Measurements from ENCODE around the gene SERINC2. TPM values are rescaled to one million over a fixed set of nuclear protein-coding genes. Genes with fewer than 3 reads are reported as not detected.

Gene SERINC2
- polyA plus RNA-seq, 1 donor (not counting 4 experiments of a cell fraction or from before 2014, with no cell fraction given): 171 TPM

DNA sequence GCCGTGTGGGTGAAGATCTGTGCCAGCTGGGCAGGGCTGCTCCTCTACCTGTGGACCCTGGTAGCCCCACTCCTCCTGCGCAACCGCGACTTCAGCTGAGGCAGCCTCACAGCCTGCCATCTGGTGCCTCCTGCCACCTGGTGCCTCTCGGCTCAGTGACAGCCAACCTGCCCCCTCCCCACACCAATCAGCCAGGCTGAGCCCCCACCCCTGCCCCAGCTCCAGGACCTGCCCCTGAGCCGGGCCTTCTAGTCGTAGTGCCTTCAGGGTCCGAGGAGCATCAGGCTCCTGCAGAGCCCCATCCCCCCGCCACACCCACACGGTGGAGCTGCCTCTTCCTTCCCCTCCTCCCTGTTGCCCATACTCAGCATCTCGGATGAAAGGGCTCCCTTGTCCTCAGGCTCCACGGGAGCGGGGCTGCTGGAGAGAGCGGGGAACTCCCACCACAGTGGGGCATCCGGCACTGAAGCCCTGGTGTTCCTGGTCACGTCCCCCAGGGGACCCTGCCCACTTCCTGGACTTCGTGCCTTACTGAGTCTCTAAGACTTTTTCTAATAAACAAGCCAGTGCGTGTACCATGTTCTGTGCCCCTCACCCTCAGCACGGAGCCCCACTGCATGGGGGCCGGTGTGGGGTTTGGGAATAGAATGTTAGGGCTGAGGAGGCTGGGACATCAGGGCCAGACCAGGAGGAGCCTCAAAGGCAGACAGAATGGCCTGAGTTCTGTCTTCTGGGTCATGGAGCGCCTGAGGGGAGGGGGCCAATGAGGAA, 21.3 kb downstream of the SERINC2 start:
- TF ChIP-seq EZH2 (IDR thresholded peaks at IDR 0.05; ENCODE audit: low read length): no peak
- TF ChIP-seq, protein P1, sequence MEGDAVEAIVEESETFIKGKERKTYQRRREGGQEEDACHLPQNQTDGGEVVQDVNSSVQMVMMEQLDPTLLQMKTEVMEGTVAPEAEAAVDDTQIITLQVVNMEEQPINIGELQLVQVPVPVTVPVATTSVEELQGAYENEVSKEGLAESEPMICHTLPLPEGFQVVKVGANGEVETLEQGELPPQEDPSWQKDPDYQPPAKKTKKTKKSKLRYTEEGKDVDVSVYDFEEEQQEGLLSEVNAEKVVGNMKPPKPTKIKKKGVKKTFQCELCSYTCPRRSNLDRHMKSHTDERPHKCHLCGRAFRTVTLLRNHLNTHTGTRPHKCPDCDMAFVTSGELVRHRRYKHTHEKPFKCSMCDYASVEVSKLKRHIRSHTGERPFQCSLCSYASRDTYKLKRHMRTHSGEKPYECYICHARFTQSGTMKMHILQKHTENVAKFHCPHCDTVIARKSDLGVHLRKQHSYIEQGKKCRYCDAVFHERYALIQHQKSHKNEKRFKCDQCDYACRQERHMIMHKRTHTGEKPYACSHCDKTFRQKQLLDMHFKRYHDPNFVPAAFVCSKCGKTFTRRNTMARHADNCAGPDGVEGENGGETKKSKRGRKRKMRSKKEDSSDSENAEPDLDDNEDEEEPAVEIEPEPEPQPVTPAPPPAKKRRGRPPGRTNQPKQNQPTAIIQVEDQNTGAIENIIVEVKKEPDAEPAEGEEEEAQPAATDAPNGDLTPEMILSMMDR (optimal IDR thresholded peaks at IDR 0.05 in 1 of 3, IDR thresholded peaks at IDR 0.05 in 1 of 3, conservative IDR thresholded peaks at IDR 0.05 in 1 of 3; ENCODE audit: extremely low read depth in 1 of 3, insufficient read depth in 2 of 3, low read length in 3 of 3): no peak

DNA sequence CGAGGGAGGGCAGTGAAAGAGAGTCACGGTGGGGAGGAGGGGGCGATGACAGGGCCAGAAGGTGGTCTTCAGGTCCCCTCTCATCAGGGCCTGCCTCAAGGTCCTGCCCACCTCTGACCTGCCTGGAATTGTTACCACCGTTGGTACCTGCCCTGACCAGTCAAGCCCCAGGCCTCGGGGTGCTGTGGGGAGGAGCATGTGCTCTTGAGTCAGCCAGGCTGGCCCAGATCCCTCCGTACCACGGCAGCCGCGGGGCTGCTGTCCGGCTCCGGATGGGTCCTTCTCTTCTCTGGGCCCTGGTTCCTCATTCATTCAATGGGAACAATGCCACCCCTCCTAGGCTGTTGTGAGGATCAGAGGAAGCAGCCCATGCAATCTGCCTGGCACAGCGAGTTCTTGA, 22.0 kb downstream of the SERINC2 start:
- Histone ChIP-seq H3K9me3 (ENCODE audit: control insufficient read depth, low read depth, low read length) (no peaks in the 10 kb centered on the region), H3K4me1 (ENCODE audit: control insufficient read depth, extremely low read depth, insufficient read depth, low read length) (peaks cover 19% of the 10 kb centered on the region), H3K27ac (ENCODE audit: control insufficient read depth, insufficient read depth, low read length) (peak overlapping the region; percentile 36), H3K4me2 (ENCODE audit: control insufficient read depth, extremely low read depth, insufficient read depth, low read depth, low read length) (no peak overlapping the region), H3K36me3 (ENCODE audit: control insufficient read depth in 2 of 2, extremely low read depth in 1 of 2, insufficient read depth in 2 of 2, low read length in 2 of 2) (peaks cover 25 to 36% of the 10 kb centered on the region in 2 experiments), H4K20me1 (ENCODE audit: control insufficient read depth, extremely low read depth, insufficient read depth, low read length) (peaks cover 15% of the 10 kb centered on the region), H3K9me1 (ENCODE audit: control insufficient read depth, extremely low read depth, insufficient read depth, low read length) (peaks cover 3% of the 10 kb centered on the region), H3K9ac (ENCODE audit: control insufficient read depth, extremely low read depth, insufficient read depth, low read length) (no peak overlapping the region), H3K79me2 (ENCODE audit: control insufficient read depth, insufficient read depth, low read length) (no peaks in the 10 kb centered on the region), H3K27me3 (ENCODE audit: control insufficient read depth, extremely low read depth, insufficient read depth, low read length) (no peaks in the 10 kb centered on the region), H2AFZ (ENCODE audit: control insufficient read depth, low read length) (no peak overlapping the region), H3K4me3 (ENCODE audit: control insufficient read depth in 2 of 3, extremely low read depth in 1 of 3, insufficient read depth in 2 of 3, low read depth in 1 of 3, low read length in 3 of 3) (no peak overlapping the region)
- dilution Hi-C loops (cut with MboI; ENCODE audit: extremely low pct_ligation_motif_present, low sequenced_read_pairs): no loop called here
- FAIRE-seq: no peak
- TF ChIP-seq, protein P1 (optimal IDR thresholded peaks at IDR 0.05 in 1 of 3, IDR thresholded peaks at IDR 0.05 in 1 of 3, conservative IDR thresholded peaks at IDR 0.05 in 1 of 3; ENCODE audit: extremely low read depth in 1 of 3, insufficient read depth in 2 of 3, low read length in 3 of 3): no peak
- TF ChIP-seq EZH2 (IDR thresholded peaks at IDR 0.05; ENCODE audit: low read length): no peak
- no peak for DNase-seq (ENCODE audit: low read depth, low spot score)

More for the DNA sequence above, 21.3 kb downstream of the SERINC2 start:
- DNase-seq (ENCODE audit: low read depth, low spot score): no peak
- dilution Hi-C loops (cut with MboI; ENCODE audit: extremely low pct_ligation_motif_present, low sequenced_read_pairs): no loop called here
- H3K36me3 ChIP-seq (ENCODE audit: control insufficient read depth in 2 of 2, extremely low read depth in 1 of 2, insufficient read depth in 2 of 2, low read length in 2 of 2): peaks cover 32 to 43% of the 10 kb centered on the region in 2 experiments
- H2AFZ ChIP-seq (ENCODE audit: control insufficient read depth, low read length): no peak overlapping the region
- H3K9ac ChIP-seq (ENCODE audit: control insufficient read depth, extremely low read depth, insufficient read depth, low read length): no peak overlapping the region
- no peaks in the 10 kb centered on the region for H3K79me2 ChIP-seq (ENCODE audit: control insufficient read depth, insufficient read depth, low read length)
- H3K27me3 ChIP-seq (ENCODE audit: control insufficient read depth, extremely low read depth, insufficient read depth, low read length): no peaks in the 10 kb centered on the region
- H3K9me3 ChIP-seq (ENCODE audit: control insufficient read depth, low read depth, low read length): no peaks in the 10 kb centered on the region
- H4K20me1 ChIP-seq (ENCODE audit: control insufficient read depth, extremely low read depth, insufficient read depth, low read length): peaks cover 15% of the 10 kb centered on the region
- peaks cover 3% of the 10 kb centered on the region for H3K9me1 ChIP-seq (ENCODE audit: control insufficient read depth, extremely low read depth, insufficient read depth, low read length)
- H3K4me1 ChIP-seq (ENCODE audit: control insufficient read depth, extremely low read depth, insufficient read depth, low read length): peaks cover 19% of the 10 kb centered on the region
- no peak for FAIRE-seq
- no peak overlapping the region for H3K4me2 ChIP-seq (ENCODE audit: control insufficient read depth, extremely low read depth, insufficient read depth, low read depth, low read length)
- H3K27ac ChIP-seq (ENCODE audit: control insufficient read depth, insufficient read depth, low read length): peak overlapping the region; percentile 36
- no peak overlapping the region for H3K4me3 ChIP-seq (ENCODE audit: control insufficient read depth in 2 of 3, extremely low read depth in 1 of 3, insufficient read depth in 2 of 3, low read depth in 1 of 3, low read length in 3 of 3)
